Mononuclear cell (primary cell): Measurements from ENCODE around the gene PPP1R12C. TPM values are rescaled to one million over a fixed set of nuclear protein-coding genes. Genes with fewer than 3 reads are reported as not detected.
"Not testable (repeated sequence)": the region's sequence is repeated elsewhere in the genome, so short reads cannot be mapped to it uniquely, and the experiment has no call there.

Experiments used
- H3K27me3 ChIP-seq: 2 replicates; pipeline ENCODE4 v1.6.0; 2011; ENCODE audit warnings: low read length, control low read depth; ENCODE audit not compliant: insufficient read depth
- H3K4me1 ChIP-seq: 2 replicates; pipeline ENCODE4 v1.5.1; 2011; ENCODE audit warnings: mild to moderate bottlenecking, low read length, control low read depth; ENCODE audit not compliant: insufficient read depth
- H3K4me3 ChIP-seq: 2 replicates; pipeline ENCODE4 v1.5.1; 2011; ENCODE audit warnings: mild to moderate bottlenecking, low read length, moderate library complexity
- H3K9me3 ChIP-seq: 2 replicates; pipeline ENCODE4 v1.5.1; 2011; ENCODE audit warnings: low read depth, mild to moderate bottlenecking, control low read depth, low read length
- total RNA-seq: library from RNA; depleted of rRNA; stranded (reverse); fragments of >200 nt; gene quantifications from one replicate; pipeline ENCODE4 v1.2.3, GENCODE V29; 2012

Gene PPP1R12C
- total RNA-seq, 1 donor: 45.8 TPM

DNA sequence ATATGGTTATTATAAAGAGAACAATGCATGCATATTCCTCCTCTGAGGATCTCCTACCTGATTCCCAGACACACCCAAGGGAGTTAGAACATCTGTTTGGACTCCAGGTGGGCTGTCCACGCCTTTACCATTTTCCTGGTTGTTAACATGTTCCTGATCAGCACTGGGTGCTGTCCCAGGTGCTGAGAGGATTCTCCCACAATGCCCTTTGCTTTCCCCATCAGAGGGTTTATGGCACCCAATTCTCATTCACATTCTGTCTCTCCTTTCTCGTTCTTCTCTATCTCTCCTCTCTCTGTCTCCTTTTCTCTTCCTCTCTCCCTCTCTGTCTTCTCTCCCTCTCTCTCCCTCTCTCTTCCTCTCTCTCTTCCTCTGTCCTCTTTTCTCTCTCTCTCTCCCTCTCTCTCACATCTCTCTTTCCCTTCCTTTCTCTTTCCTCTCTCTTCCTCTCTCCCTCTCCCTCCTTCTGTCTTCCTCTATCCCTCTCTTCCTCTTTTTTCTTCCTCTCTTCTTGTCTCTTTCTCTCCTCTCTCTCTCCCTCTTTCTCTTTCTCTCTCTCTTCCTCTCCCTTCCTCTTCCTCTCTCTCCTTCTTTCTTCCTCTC is 51.2 kb downstream of the PPP1R12C start:
- H3K4me1 ChIP-seq: peaks cover 23% of the 10 kb centered on the region
- H3K27me3 ChIP-seq: peaks cover 33% of the 10 kb centered on the region
- H3K9me3 ChIP-seq: no peaks in the 10 kb centered on the region
- H3K4me3 ChIP-seq: no peak overlapping the region

DNA sequence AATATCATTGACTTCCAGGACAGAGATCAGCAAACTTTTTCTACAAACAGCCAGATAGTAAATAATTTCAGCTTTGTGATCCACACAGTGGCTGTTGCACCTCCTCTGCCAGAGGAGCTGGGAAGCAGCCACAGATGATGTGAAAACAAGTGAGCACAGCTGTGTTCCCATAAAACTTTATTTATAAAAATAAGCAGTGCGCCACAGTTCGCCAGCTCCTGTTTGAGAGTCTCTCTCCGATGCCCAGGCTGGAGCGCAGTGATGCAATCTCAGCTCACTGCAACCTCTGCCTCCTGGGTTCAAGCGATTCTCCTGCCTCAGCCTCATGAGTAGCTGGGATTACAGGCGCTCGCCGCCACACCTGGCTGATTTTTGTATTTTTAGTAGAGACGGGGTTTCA is 51.9 kb downstream of the PPP1R12C start:
- H3K4me3 ChIP-seq, H3K9me3 ChIP-seq: not testable (repeated sequence)
- Histone ChIP-seq H3K4me1 (peaks cover 23% of the 10 kb centered on the region), H3K27me3 (peaks cover 28% of the 10 kb centered on the region)

DNA sequence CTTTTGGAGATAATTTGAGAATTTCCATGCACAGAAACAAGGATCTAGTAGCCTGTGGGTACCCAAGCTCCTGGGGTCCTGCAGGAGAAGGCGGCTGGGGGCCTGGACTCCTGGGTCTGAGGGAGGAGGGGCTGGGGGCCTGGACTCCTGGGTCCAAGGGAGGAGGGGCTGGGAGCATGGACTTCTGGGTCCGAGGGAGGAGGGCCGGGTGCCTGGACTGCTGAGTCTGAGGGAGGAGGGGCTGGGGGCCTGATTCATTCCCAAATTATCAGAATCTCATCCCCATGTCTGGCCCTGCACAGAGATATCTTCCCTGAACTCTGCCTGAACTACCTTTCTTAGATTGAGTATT is 54.0 kb downstream of the PPP1R12C start:
- Histone ChIP-seq H3K27me3 (peaks cover 12% of the 10 kb centered on the region), H3K4me3 (no peak overlapping the region), H3K4me1 (peaks cover 14% of the 10 kb centered on the region), H3K9me3 (no peaks in the 10 kb centered on the region)

DNA sequence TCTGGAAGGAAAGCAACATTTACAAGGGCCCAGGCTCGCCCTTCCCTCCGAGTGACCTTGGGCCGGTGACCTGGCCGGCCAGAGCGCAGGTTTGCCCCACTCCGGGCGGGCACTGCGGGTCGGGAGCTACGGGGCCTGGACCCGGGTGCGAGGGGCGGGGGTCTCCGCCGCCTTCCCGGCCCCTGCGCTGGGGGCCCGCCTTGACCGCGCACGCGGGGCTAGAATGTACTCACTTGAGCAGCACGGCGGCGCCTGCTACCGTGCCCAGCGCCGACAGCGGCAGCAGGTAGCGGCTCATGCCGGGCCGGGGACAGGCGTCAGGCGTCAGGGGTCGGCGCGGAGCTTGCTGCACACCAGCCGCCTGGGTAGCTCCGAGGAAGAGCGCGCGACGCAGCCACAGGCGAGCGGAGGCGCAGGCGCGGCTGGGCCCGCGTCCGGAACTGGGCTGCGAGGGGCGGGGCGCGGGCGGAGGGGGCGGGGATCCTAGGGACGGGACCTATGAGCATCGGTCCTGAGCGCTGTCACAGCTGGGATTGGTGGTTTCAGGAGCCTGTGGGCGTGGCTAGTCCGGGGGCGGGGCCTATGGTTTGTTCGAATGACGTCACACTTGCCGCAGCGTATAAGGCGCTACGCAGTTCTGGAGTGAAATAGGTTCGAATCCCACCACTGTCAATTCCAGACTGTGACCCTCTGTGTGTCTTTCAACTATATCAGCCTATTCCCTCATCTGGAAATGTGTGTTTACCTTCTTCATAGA is 54.5 kb downstream of the PPP1R12C start, which contains the start of gene RDH13:
RDH13 (minus strand) TSS at position 414 of the 757 bp plus-strand sequence; CDS start at position 298, 116 bp downstream.
- H3K4me3 ChIP-seq: peak within 1 kb of the TSS; percentile 52
- no peaks in the 10 kb centered on the region for H3K9me3 ChIP-seq
- H3K27me3 ChIP-seq: peaks cover 10% of the 10 kb centered on the region

DNA sequence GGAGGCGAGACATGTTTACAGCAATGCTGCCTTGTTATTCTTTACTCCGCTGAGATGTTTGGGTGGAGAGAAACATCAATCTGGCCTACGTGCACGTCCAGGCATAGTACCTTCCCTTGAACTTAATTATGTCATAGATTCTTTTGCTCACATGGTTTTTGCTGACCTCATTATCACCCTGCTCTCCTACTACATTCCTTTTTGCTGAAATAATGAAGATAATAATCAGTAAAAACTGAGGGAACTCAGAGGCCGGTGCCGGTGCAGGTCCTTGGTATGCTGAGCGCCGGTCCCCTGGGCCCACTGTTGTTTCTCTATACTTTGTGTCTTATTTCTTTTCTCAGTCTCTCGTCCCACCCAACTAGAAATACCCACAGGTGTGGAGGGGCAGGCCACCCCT is 57.1 kb downstream of the PPP1R12C start:
- not testable (repeated sequence) for H3K4me3 ChIP-seq, H3K27me3 ChIP-seq, H3K9me3 ChIP-seq
- peaks cover 14% of the 10 kb centered on the region for H3K4me1 ChIP-seq

More for the DNA sequence above, 54.5 kb downstream of the PPP1R12C start, which contains the start of gene RDH13:
- H3K4me1 ChIP-seq: peaks cover 14% of the 10 kb centered on the region

DNA sequence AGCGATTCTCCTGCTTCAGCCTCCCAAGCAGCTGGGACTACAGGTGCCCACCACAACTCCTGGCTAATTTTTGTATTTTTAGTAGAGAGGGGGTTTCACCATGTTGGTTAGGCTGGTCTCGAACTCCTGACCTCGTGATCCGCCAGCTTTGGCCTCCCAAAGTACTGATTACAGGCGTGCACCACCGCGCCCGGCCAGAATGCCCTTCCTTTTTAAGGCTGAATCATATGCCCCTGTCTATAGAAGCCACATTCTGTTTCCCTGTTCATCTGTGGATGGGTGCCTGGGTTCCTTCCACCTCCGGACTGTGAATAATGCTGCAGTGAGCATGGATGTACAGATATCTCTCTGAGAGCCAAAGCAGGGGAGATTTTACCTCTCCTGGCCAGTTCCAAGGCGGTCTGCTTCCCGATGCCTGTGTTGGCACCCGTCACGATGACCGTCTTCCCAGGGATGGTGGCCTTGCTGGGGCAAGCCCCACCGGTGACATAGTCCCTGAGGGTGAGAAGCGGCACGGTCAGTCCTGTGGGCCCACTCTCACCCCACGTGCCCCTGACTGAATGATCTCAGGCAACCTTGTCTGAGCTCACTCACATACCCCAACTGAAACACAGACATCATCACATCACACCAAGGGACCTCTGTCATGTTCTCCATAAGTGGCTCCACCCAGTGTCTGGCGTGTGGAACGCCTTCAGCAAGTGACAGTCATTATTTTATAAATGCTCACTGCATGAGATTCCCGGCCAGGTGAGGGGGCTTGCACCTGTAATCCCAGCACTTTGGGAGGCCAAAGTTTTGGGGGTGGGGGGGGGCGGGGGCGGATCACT is 58.4 kb downstream of the PPP1R12C start:
- Histone ChIP-seq H3K9me3 (no peaks in the 10 kb centered on the region), H3K4me3 (no peak overlapping the region), H3K4me1 (peaks cover 14% of the 10 kb centered on the region), H3K27me3 (no peaks in the 10 kb centered on the region)

DNA sequence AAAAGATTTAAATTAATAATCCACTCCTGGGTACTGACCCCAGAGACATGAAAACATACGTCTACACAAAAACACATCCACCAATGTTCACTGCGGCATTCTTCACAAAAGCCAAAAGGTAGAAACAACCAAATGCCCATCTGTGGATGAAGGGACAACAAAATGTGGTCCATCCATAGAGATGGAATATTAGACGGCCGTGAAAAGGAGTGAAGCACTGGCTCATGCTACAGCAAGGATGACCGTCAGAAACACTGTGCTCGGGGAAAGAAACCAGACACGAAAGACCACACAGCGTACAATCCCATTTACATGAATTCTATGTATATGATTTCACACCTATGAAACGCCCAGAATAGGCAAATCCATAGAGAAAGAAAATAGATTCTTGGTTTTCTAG is 60.6 kb downstream of the PPP1R12C start:
- Histone ChIP-seq H3K4me3 (no peak overlapping the region), H3K27me3 (no peaks in the 10 kb centered on the region), H3K4me1 (peaks cover 5% of the 10 kb centered on the region), H3K9me3 (no peaks in the 10 kb centered on the region)

DNA sequence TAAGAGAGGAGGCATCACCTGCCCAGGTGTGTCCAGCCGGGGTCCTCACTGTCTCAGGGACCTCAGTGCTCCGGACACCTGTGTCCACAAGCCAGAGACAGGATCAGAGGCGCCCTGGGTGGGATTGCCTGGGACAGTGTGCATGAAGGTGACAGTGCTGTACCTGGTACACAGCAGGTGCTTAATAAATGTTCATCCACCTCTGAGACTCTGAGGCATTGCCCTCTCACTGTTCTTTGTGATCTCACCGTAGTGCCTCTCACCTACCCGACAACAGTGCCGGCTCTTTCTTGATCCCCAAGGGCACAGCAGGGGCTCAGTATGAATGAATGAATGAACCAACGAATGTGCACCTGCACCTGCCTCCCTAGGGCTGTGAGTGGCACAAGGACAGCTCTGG is 63.7 kb downstream of the PPP1R12C start:
- no peaks in the 10 kb centered on the region for H3K4me1 ChIP-seq
- no peak overlapping the region for H3K4me3 ChIP-seq
- no peaks in the 10 kb centered on the region for H3K27me3 ChIP-seq
- no peaks in the 10 kb centered on the region for H3K9me3 ChIP-seq

DNA sequence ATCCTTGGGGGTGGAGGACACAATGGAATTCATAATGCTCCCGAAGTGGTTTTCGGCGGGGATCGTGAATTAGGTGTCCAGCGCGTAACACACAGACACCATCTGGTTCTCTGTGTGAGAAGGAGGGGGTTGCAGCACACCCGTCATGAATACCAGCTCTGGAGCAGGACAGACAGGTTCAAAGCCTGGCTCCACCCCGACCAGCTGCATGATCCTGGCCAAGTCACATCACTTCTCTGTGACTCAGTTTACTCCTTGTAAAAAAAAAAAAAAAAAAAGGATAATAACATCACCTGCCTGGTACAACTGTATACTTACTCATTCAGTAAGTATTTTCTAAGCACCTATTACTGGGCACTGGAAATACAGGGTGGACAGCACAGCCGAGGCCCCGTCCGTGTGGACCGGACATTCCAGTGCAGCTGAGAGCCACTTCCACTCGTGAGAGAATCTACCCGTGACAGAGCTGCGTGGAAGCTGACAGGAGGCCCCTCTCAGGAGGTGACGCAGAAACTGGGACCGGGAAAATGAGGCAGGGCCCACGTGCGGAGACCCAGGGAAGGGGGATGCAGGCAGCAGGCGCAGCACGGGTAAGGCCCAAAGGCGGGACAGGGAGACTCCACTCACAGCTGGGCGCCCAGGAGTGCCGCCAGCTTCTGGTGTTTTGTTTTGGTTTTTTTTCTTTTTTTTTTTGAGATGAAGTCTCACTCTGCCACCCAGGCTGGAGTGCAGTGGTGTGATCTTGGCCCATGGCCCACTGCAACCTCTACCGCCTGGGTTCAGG is 66.5 kb downstream of the PPP1R12C start:
- H3K4me3 ChIP-seq: no peak overlapping the region
- H3K4me1 ChIP-seq: no peaks in the 10 kb centered on the region
- no peaks in the 10 kb centered on the region for H3K9me3 ChIP-seq
- H3K27me3 ChIP-seq: no peaks in the 10 kb centered on the region

DNA sequence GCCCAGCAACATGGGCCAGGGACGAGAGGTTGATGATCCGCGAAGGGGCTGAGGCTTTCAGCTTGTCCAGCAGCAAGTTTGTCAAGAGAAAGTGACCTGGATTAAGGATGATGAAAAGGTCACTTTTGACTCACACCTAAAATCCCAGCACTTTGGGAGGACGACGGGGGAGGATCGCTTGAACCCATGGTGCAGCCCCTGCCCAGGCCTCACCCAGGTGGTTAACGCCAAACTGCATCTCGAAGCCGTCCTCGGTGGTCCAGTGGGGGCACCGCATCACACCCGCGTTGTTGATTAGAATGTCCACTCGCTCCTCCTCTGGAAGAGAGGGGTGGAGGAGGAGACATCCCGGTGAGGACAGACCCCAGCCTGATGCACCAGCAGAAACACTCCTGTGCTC is 69.0 kb downstream of the PPP1R12C start:
- no peaks in the 10 kb centered on the region for H3K9me3 ChIP-seq
- no peak overlapping the region for H3K4me3 ChIP-seq
- H3K4me1 ChIP-seq: no peaks in the 10 kb centered on the region
- H3K27me3 ChIP-seq: no peaks in the 10 kb centered on the region

DNA sequence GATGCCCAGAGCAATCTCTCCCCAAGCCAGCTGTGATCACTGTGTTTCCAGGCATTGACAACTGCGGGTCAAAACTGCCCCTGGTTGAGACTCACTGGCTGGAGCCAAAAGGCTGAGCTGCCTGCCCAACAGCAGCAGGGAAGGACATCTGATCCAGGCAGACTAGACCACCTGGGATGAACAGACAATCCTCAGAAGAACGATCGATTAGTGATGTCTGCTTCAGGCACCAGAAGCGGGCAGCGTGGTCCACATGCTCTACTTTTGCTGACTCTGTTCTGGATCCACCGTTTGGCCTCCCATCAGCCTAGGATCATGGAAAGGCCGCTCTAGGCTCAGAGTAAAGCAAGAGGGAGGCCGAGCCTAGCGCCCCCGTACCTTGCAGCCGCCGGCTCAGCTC is 69.5 kb downstream of the PPP1R12C start:
- no peaks in the 10 kb centered on the region for H3K9me3 ChIP-seq
- no peaks in the 10 kb centered on the region for H3K4me1 ChIP-seq
- no peak overlapping the region for H3K4me3 ChIP-seq
- H3K27me3 ChIP-seq: no peaks in the 10 kb centered on the region

DNA sequence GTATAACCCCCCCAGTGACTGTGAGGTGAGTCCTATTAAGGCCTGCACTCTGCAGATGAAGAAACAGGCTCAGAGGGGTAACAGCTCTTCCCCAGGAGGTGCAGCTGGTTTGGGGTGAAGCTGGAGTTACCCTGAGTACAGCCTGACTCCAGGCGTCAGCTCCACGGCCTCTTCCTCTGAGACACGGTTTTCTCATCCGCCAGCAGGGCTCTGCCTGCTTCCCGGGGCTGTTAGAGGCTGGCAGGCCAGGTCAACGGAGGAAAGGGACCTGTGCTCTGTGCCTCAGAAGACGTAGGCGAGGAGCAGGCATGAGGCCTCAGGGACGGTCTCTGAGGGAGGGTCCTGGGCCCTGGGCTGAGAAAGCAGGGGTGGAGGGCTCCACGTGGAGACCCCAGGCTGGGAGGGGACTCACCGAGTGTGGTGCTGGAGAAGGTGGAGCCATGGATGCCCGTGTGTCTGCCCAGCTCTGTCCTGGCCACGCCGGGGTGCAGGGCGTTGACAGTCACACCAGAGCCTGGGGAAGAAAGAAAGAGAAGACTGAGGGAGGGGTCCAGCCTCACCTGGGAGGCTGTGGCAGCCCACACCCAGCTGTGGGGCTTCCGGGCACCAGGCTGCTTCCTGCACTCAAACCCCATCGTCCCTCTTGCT is 70.3 kb downstream of the PPP1R12C start:
- peaks cover 7% of the 10 kb centered on the region for H3K4me1 ChIP-seq
- no peaks in the 10 kb centered on the region for H3K27me3 ChIP-seq
- H3K9me3 ChIP-seq: no peaks in the 10 kb centered on the region
- H3K4me3 ChIP-seq: no peak overlapping the region

DNA sequence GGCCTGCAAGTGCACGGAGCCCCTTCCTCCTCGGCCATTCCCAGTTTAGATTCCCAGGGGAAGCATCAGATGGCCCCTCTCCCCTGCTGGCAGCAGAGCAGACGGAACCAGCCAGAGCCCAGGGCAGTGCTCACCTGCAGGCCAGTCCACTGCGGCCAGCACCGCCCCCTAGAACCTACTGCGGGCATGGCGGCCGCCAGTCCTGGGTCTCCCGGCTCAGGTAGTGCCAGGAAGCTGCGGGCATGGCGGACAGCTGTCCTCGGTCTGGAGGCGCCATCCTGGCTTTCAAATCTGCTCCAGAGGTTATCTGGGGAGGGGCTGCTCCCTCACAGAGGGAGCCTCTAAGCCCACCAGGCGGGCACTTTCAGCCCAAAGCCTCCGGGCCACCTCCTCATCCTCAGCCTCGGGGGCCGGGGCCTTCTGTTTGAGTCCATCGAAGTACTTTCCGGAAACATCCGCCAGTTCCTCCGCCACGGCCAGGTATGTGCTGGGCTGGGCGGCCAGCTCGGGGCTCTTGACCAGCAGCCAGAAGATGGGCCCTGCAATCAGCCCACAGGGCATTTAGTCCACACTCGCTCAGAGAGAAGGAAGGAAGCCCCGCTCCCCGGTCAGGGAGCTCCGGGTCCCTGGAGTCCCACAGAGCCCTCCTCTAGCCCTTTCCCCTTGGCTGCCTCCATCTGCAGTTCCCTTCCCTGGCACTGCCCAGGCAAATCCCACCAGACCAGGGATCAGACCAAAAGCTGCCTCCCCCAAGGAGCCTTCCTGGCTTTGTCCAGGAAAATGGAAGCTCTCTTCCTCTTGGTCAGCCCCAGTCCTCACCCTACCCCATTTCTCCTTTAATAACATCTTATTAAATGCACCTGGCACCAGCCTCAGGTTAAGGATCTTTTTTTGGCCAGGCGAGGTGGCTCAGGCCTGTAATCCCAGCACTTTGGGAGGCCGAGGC is 72.4 kb downstream of the PPP1R12C start:
- no peak overlapping the region for H3K4me3 ChIP-seq
- H3K9me3 ChIP-seq: no peaks in the 10 kb centered on the region
- peaks cover 18% of the 10 kb centered on the region for H3K4me1 ChIP-seq
- no peaks in the 10 kb centered on the region for H3K27me3 ChIP-seq
